Naive thymus-derived CD4-positive, alpha-beta T cell (primary cell): ENCODE results near the gene CCDC200. TPM values are rescaled to one million over a fixed set of nuclear protein-coding genes. Genes with fewer than 3 reads are reported as not detected.
A peak's percentile ranks its signal among the peaks of the same experiment; 100 is the strongest.
"Not testable (repeated sequence)": the region's sequence is repeated elsewhere in the genome, so short reads cannot be mapped to it uniquely, and the experiment has no call there.

Experiments
- ATAC-seq: fragments of 150-1000 bp; cut with Tn5 transposase; 2 replicates; pipeline ENCODE4 v1.10.0; 2021; ENCODE audit warnings: mild to moderate bottlenecking, moderate library complexity
- CTCF ChIA-PET: fragments of 350-600 bp; sonication (Branson Sonifier 250); formaldehyde crosslinking; loops from one replicate; lab custom pipeline; 2021; ENCODE audit warnings: antibody characterized with exemption; lab: Charles Lee
- POLR2A ChIA-PET: fragments of 350-600 bp; sonication (Branson Sonifier 250); formaldehyde crosslinking; loops from one replicate; lab custom pipeline; 2021; ENCODE audit warnings: antibody characterized with exemption, inconsistent platforms; lab: Charles Lee
- DNase-seq, 9 donors: peaks; one replicate each; pipeline versions ENCODE4 v3.0.0 to v3.0.0-alpha.2; 2020 to 2022; ENCODE audit warnings: mixed read lengths in 1 of 9
- H3K27ac ChIP-seq: one replicate; pipeline ENCODE4 v1.7.0; 2013; ENCODE audit warnings: mild to moderate bottlenecking, low read depth, low read length, moderate library complexity
- H3K27me3 ChIP-seq, 2 donors: one replicate each; pipeline ENCODE4 v1.7.0; 2013; ENCODE audit warnings: low read length in 2 of 2, mild to moderate bottlenecking in 2 of 2, moderate library complexity in 2 of 2; ENCODE audit not compliant: control insufficient read depth in 2 of 2, insufficient read depth in 2 of 2
- H3K36me3 ChIP-seq, 3 experiments: 1 replicate in 2 of 3; 2 replicates in 1 of 3; pipeline ENCODE4 v1.7.0; 2013; ENCODE audit warnings: low read length in 3 of 3, mild to moderate bottlenecking in 3 of 3, moderate library complexity in 1 of 3; ENCODE audit not compliant: insufficient read depth in 3 of 3, control insufficient read depth in 2 of 3
- H3K4me1 ChIP-seq, 2 donors: one replicate each; pipeline ENCODE4 v1.7.0; 2013; ENCODE audit warnings: low read length in 2 of 2, mild to moderate bottlenecking in 2 of 2, moderate library complexity in 1 of 2; ENCODE audit not compliant: control insufficient read depth in 2 of 2, insufficient read depth in 2 of 2
- H3K4me3 ChIP-seq: 2 replicates; pipeline ENCODE4 v1.7.0; 2013; ENCODE audit warnings: mild to moderate bottlenecking, low read length
- H3K9me3 ChIP-seq, 3 experiments: 1 replicate in 2 of 3; 2 replicates in 1 of 3; pipeline ENCODE4 v1.7.0; 2013; ENCODE audit warnings: low read length in 3 of 3; ENCODE audit not compliant: control insufficient read depth in 2 of 3
- H3K27ac Mint-ChIP-seq, 9 donors: one replicate each; pipeline ENCODE4 v1.8.0; 2020 to 2022; ENCODE audit warnings: mixed read lengths in 9 of 9, mild to moderate bottlenecking in 8 of 9, moderate library complexity in 5 of 9, inconsistent platforms in 2 of 9
- H3K27me3 Mint-ChIP-seq, 5 donors: one replicate each; pipeline ENCODE4 v1.8.0; 2021 to 2022; ENCODE audit warnings: mixed read lengths in 5 of 5, mild to moderate bottlenecking in 1 of 5
- H3K36me3 Mint-ChIP-seq, 5 donors: one replicate each; pipeline ENCODE4 v1.8.0; 2020 to 2022; ENCODE audit warnings: mixed read lengths in 5 of 5, mild to moderate bottlenecking in 3 of 5, inconsistent platforms in 1 of 5
- H3K4me1 Mint-ChIP-seq, 7 donors: one replicate each; pipeline ENCODE4 v1.8.0; 2020 to 2022; ENCODE audit warnings: mixed read lengths in 7 of 7, mild to moderate bottlenecking in 3 of 7, inconsistent platforms in 1 of 7
- H3K4me3 Mint-ChIP-seq, 10 donors: one replicate each; pipeline ENCODE4 v1.8.0; 2020 to 2022; ENCODE audit warnings: mild to moderate bottlenecking in 10 of 10, mixed read lengths in 10 of 10, moderate library complexity in 6 of 10, inconsistent platforms in 2 of 10
- H3K9me3 Mint-ChIP-seq, 11 donors: one replicate each; pipeline ENCODE4 v1.8.0; 2020 to 2022; ENCODE audit warnings: mixed read lengths in 11 of 11, mild to moderate bottlenecking in 4 of 11, inconsistent platforms in 1 of 11, moderate library complexity in 1 of 11
- intact Hi-C, 2 donors: fragments of 100-400 bp; cut with micrococcal nuclease; formaldehyde crosslinking; loops; one replicate each; pipeline ENCODE4 v1.15.1; 2023
- polyA plus RNA-seq, 2 donors: library from polyadenylated mRNA; unstranded; fragments of 300-500 nt; fragmentation: Illumina TruSeq; gene quantifications; one replicate each; pipeline ENCODE4 v1.2.3, GENCODE V29; 2021
- total RNA-seq, 6 experiments: library from RNA in 5 of 6; stranded (reverse) in 5 of 6; gene quantifications; 1 replicate in 5 of 6; 2 replicates in 1 of 6; pipeline ENCODE4 v1.2.3 and lab custom pipeline; 2021 to 2026

CCDC200 gene
- total and polyA plus RNA-seq, 7 experiments from 2014 or later: 0.72 to 2.0 (median 1.5) TPM; not detected in 3

DNA sequence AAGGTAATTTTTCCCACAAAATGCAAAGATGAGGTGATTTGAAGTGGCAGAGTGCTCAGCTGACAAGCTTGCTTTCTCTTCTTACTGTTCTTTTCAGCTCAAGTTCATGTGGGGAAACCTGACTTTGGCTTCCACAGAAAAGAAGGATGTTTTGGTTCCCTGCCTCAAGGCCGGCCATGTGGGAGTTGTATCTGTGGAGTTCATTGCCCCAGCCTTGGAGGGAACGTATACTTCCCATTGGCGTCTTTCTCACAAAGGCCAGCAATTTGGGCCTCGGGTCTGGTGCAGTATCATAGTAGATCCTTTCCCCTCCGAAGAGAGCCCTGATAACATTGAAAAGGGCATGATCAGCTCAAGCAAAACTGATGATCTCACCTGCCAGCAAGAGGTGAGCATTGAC is 35.2 kb downstream of the CCDC200 start:
- H3K4me1 ChIP-seq: no peaks in the 10 kb centered on the region
- Mint-ChIP-seq H3K4me1 (peaks cover 0 to 3% (median 0%) of the 10 kb centered on the region in 7 donors), H3K36me3 (peaks cover 4 to 73% (median 35%) of the 10 kb centered on the region in 5 donors), H3K27ac (no peak overlapping the region), H3K9me3 (no peaks in the 10 kb centered on the region), H3K4me3 (no peak overlapping the region), H3K27me3 (no peaks in the 10 kb centered on the region)
- H3K27me3 ChIP-seq: no peaks in the 10 kb centered on the region
- ChIA-PET CTCF (no interaction called here), POLR2A (interaction anchor here (1.2 kb wide), 1 partner anchor 21 kb away, joined by 3 read pairs; no protein-coding TSS in a partner anchor)
- H3K27ac ChIP-seq: no peak overlapping the region
- ATAC-seq (no peak), DNase-seq (no peak)
- no peak overlapping the region for H3K4me3 ChIP-seq
- intact Hi-C loops: no loop called here
- no peaks in the 10 kb centered on the region for H3K9me3 ChIP-seq
- H3K36me3 ChIP-seq: peaks cover 49 to 93% (median 67%) of the 10 kb centered on the region in 3 experiments

DNA sequence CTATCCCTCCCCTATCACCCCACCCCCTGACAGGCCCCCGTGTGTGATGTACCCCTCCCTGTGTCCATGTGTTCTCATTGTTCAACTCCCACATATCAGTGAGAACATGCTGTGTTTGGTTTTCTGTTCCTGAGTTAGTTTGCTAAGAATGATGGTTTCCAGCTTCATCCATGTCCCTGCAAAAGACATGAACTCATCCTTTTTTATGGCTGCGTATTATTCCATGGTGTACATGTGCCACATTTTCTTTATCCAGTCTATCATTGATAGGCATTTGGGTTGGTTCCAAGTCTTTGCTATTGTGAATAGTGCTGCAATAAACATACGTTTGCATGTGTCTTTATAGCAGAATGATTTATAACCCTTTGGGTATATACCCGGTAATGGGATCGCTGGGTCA is 41.8 kb downstream of the CCDC200 start:
- H3K27ac ChIP-seq, intact Hi-C loops, H3K9me3 ChIP-seq, ATAC-seq, POLR2A ChIA-PET, H3K9me3 Mint-ChIP-seq, H3K4me3 ChIP-seq, H3K4me1 Mint-ChIP-seq, CTCF ChIA-PET, H3K27ac Mint-ChIP-seq, H3K4me1 ChIP-seq, H3K27me3 ChIP-seq, DNase-seq, H3K4me3 Mint-ChIP-seq, H3K27me3 Mint-ChIP-seq: not testable (repeated sequence)
- H3K36me3 ChIP-seq: peaks cover 17 to 58% (median 29%) of the 10 kb centered on the region in 3 experiments
- H3K36me3 Mint-ChIP-seq: peaks cover 4 to 41% (median 25%) of the 10 kb centered on the region in 5 donors

GRCh38 chr17:43183921-43184320 is 44.5 kb downstream of the CCDC200 start:
- no peaks in the 10 kb centered on the region for H3K27me3 Mint-ChIP-seq
- ChIA-PET POLR2A (interaction anchor here (0.6 kb wide), 1 partner anchor 39 kb away, joined by 3 read pairs; no protein-coding TSS in a partner anchor), CTCF (interaction anchor here (1.2 kb wide), 1 partner anchor 8 kb away, joined by 3 read pairs; no protein-coding TSS in a partner anchor)
- DNase-seq (no peak), ATAC-seq (no peak)
- no peaks in the 10 kb centered on the region for H3K9me3 ChIP-seq
- H3K36me3 ChIP-seq: peaks cover 9 to 50% (median 14%) of the 10 kb centered on the region in 3 experiments
- peaks cover 4 to 21% (median 16%) of the 10 kb centered on the region in 5 donors for H3K36me3 Mint-ChIP-seq
- no peaks in the 10 kb centered on the region for H3K27me3 ChIP-seq
- intact Hi-C loops: no loop called here
- H3K4me3 Mint-ChIP-seq: peak overlapping the region in 1 of 10 donors; percentile 7
- H3K27ac Mint-ChIP-seq: peak overlapping the region in 1 of 9 donors; percentile 9
- no peak overlapping the region for H3K4me3 ChIP-seq
- no peaks in the 10 kb centered on the region for H3K9me3 Mint-ChIP-seq
- H3K4me1 Mint-ChIP-seq: peaks cover 0 to 5% (median 0%) of the 10 kb centered on the region in 7 donors
- H3K4me1 ChIP-seq: no peaks in the 10 kb centered on the region
- no peak overlapping the region for H3K27ac ChIP-seq

DNA sequence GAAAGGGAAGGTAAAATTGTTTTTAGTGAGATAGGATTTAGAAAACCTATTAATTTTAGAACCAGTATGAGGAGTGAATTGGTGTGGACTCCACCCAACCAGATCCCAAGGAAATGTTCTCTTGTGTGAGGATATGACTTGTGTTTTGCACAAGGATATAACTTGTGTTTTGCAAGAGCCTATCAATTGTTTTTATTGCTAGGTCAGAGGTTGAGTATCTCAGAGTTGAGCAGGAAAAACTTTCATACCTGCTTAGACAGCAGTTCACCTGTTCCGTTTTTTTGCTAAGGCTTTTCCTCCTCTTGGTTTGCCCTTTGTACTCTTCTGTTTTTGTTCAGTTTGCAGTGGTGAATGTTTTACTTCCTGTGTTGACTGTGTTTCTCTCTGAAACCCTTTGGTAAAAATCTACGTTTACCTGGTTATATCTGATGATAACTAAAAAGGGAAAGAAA is 52.3 kb downstream of the CCDC200 start:
- ATAC-seq: no peak
- intact Hi-C loops: no loop called here
- POLR2A ChIA-PET: interaction anchor here (0.7 to 0.9 kb wide), 3 partner anchors 36 to 302 kb away, joined by 3 to 5 read pairs (median 4); partner anchors contain the start of gene TMEM106A

GRCh38 chr17:43175213-43176118 is 53.0 kb downstream of the CCDC200 start:
- Histone ChIP-seq H3K36me3 (peaks cover 6 to 37% (median 15%) of the 10 kb centered on the region in 3 experiments), H3K4me3 (no peak overlapping the region), H3K4me1 (peaks cover 26 to 34% of the 10 kb centered on the region in 2 donors), H3K27me3 (no peaks in the 10 kb centered on the region), H3K9me3 (no peaks in the 10 kb centered on the region), H3K27ac (peak overlapping the region; percentile 62)
- POLR2A ChIA-PET: interaction anchor here (0.9 kb wide), 1 partner anchor 185 kb away, joined by 4 read pairs; no protein-coding TSS in a partner anchor
- Mint-ChIP-seq H3K4me1 (peaks cover 37 to 64% (median 43%) of the 10 kb centered on the region in 7 donors), H3K27ac (peak overlapping the region; percentile 54 to 95 (median 84)), H3K9me3 (no peaks in the 10 kb centered on the region), H3K4me3 (peak overlapping the region in 8 of 10 donors; percentile 7 to 83 (median 62)), H3K36me3 (peaks cover 0 to 21% (median 19%) of the 10 kb centered on the region in 5 donors), H3K27me3 (no peaks in the 10 kb centered on the region)
- no peak for ATAC-seq
- no peak for DNase-seq
- intact Hi-C loops: no loop called here
- CTCF ChIA-PET: interaction anchor here (0.7 kb wide), 1 partner anchor 8 kb away, joined by 3 read pairs; no protein-coding TSS in a partner anchor

More for the DNA sequence above, 52.3 kb downstream of the CCDC200 start:
- Histone ChIP-seq H3K9me3 (no peaks in the 10 kb centered on the region), H3K27me3 (no peaks in the 10 kb centered on the region), H3K4me1 (peaks cover 26 to 34% of the 10 kb centered on the region in 2 donors), H3K27ac (peak overlapping the region; percentile 62), H3K36me3 (peaks cover 6 to 40% (median 18%) of the 10 kb centered on the region in 3 experiments), H3K4me3 (no peak overlapping the region)
- CTCF ChIA-PET: interaction anchor here (0.7 to 1.0 kb wide), 3 partner anchors 8 to 174 kb away, joined by 3 to 6 read pairs (median 3); no protein-coding TSS in a partner anchor
- Mint-ChIP-seq H3K4me3 (peak overlapping the region; percentile 45 to 83 (median 60)), H3K9me3 (no peaks in the 10 kb centered on the region), H3K4me1 (peaks cover 37 to 64% (median 43%) of the 10 kb centered on the region in 7 donors), H3K36me3 (peaks cover 0 to 24% (median 19%) of the 10 kb centered on the region in 5 donors), H3K27ac (peak overlapping the region; percentile 54 to 95 (median 84)), H3K27me3 (no peaks in the 10 kb centered on the region)
- peak in 2 of 9 donors; percentile 13 to 19 for DNase-seq
